ENCODE measurements around the gene SLC35F5.
"Not testable (repeated sequence)": the region's sequence is repeated elsewhere in the genome, so short reads cannot be mapped to it uniquely, and the experiment has no call there.

Gene SLC35F5

DNA sequence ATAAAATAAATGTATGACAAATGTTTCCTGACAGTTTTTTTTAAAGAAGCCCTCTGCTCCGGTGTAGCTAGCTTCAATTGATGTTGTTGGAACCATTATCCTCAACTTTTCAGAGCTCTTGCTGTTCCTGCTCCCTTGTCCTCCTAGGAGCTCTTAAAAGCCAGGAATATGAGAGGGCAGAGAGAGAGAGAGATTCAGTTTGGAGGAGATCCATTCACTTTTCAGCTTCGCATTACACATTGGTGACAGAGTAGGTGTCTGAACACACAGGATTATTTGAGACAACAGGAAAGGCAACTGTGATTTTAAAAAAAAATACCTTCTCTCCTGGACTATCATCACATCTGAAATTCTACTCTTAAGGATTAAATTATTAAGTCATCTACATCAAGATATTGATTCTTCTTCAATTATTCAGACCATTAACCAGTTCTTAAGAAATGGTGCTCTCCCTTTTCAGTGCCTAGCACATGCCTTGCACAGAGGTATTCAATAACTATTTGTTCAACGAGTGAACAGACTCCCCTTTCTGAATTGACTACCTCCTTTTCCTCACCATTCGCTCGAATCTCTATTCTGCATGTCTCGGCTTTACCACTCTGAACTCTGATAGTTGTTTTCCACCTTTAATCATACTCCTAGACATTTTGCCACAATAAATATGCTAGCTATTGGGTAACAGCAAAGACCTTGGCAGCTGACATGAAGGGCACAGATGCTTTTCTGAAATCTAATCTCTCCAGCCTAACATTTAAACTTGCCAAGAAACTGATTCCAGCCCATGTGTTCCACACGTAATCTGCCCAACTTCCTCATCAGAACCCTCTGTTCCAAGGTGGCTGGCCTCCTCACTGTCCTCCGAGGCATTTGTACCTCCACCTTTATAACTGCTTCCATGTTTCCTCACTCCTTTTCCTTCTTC is 28.6 kb upstream of the SLC35F5 start:
- no peak for DNase-seq (ENCODE audit: low read depth, low spot score)
- H3K4me3 ChIP-seq (ENCODE audit: insufficient read length, low read depth), result no peak overlapping the region
- H3K36me3 ChIP-seq (ENCODE audit: insufficient read depth, insufficient read length, low read length), result no peaks in the 10 kb centered on the region
- no peaks in the 10 kb centered on the region for H3K27me3 ChIP-seq (ENCODE audit: insufficient read depth, insufficient read length)
- no peaks in the 10 kb centered on the region for H3K4me1 ChIP-seq (ENCODE audit: insufficient read depth, insufficient read length)
- TF ChIP-seq SUZ12 (IDR thresholded peaks at IDR 0.05; ENCODE audit: extremely low read depth, insufficient read depth, insufficient read length) (no peak), ZNF274 (IDR thresholded peaks at IDR 0.05; ENCODE audit: low read depth, low read length) (no peak), YY1 (IDR thresholded peaks at IDR 0.05; ENCODE audit: insufficient read depth, insufficient read length) (no peak)
- H3K9ac ChIP-seq (ENCODE audit: insufficient read length, low read depth), result no peak overlapping the region
- no peaks in the 10 kb centered on the region for H3K9me3 ChIP-seq (ENCODE audit: insufficient read depth, low read length)

DNA sequence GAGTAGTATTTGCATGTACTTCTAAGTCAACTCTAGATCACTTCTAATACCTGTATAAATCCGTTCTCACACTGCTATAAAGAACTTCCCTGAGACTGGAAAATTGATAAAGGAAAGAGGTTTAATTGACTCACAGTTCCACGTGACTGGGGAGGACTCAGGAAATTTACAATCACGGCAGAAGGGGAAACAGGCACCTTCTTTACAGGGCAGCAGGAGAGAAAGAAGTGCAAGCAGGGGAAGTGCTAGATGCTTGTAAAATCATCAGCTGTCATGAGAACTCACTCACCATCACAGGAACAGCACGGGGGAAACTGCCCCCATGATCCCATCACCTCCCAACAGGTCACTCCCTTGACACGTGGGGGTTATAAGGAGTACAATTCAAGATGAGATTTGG is 24.0 kb upstream of the SLC35F5 start:
- TF ChIP-seq ZNF274 (IDR thresholded peaks at IDR 0.05; ENCODE audit: low read depth, low read length), result no peak
- no peak for TF ChIP-seq SUZ12 (IDR thresholded peaks at IDR 0.05; ENCODE audit: extremely low read depth, insufficient read depth, insufficient read length)
- no peak for TF ChIP-seq YY1 (IDR thresholded peaks at IDR 0.05; ENCODE audit: insufficient read depth, insufficient read length)
- DNase-seq (ENCODE audit: low read depth, low spot score), result no peak
- H3K4me3 ChIP-seq (ENCODE audit: insufficient read length, low read depth), result no peak overlapping the region

DNA sequence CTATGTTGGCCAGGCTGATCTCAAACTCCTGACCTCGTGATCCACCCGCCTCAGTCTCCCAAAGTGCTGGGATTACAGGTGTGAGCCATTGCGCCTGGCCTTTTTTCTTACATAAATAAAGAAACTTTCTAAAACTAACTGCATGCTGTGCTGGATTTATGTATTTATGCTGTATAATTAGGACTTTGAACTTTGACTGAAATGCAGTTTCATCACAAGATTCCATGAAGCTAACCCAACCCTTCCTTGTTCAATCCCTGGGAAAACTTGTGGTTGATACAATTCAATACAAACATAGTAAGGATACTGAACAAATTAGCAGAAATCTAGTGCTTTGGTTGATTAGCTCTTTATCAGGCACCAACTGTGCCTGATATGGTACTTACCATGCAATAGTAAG is 20.9 kb upstream of the SLC35F5 start:
- Histone ChIP-seq H3K9me3 (ENCODE audit: insufficient read depth, low read length) (no peaks in the 10 kb centered on the region), H3K4me1 (ENCODE audit: insufficient read depth, insufficient read length) (no peaks in the 10 kb centered on the region), H3K9ac (ENCODE audit: insufficient read length, low read depth) (no peak overlapping the region), H3K4me3 (ENCODE audit: insufficient read length, low read depth) (no peak overlapping the region), H3K27me3 (ENCODE audit: insufficient read depth, insufficient read length) (no peaks in the 10 kb centered on the region), H3K36me3 (ENCODE audit: insufficient read depth, insufficient read length, low read length) (no peaks in the 10 kb centered on the region)
- TF ChIP-seq ZNF274 (IDR thresholded peaks at IDR 0.05; ENCODE audit: low read depth, low read length) (no peak), YY1 (IDR thresholded peaks at IDR 0.05; ENCODE audit: insufficient read depth, insufficient read length) (no peak), SUZ12 (IDR thresholded peaks at IDR 0.05; ENCODE audit: extremely low read depth, insufficient read depth, insufficient read length) (no peak)
- no peak for DNase-seq (ENCODE audit: low read depth, low spot score)

More for the DNA sequence above, 24.0 kb upstream of the SLC35F5 start:
- no peaks in the 10 kb centered on the region for H3K4me1 ChIP-seq (ENCODE audit: insufficient read depth, insufficient read length)
- H3K27me3 ChIP-seq (ENCODE audit: insufficient read depth, insufficient read length), result no peaks in the 10 kb centered on the region
- no peak overlapping the region for H3K9ac ChIP-seq (ENCODE audit: insufficient read length, low read depth)
- H3K36me3 ChIP-seq (ENCODE audit: insufficient read depth, insufficient read length, low read length), result no peaks in the 10 kb centered on the region
- no peaks in the 10 kb centered on the region for H3K9me3 ChIP-seq (ENCODE audit: insufficient read depth, low read length)

DNA sequence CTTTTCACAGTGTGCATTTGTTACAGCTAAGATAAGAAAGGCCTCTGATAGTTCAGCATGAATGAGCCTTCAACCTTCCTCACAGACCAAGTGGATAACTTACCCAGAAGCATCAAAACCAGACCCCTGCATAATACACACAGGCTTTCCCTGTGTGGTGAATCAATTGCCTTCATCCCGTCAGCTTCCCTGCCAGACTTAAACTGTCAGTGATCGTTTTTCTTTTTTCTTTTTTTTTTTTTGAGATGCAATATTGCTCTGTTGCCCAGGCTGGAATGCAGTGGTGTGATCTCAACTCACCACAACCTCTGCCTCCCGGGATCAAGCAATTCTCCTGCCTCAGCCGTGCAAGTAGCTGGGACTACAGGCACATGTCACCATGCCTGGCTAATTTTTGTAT is 20.5 kb upstream of the SLC35F5 start:
- TF ChIP-seq SUZ12 (IDR thresholded peaks at IDR 0.05; ENCODE audit: extremely low read depth, insufficient read depth, insufficient read length) (no peak), YY1 (IDR thresholded peaks at IDR 0.05; ENCODE audit: insufficient read depth, insufficient read length) (no peak), ZNF274 (IDR thresholded peaks at IDR 0.05; ENCODE audit: low read depth, low read length) (no peak)

DNA sequence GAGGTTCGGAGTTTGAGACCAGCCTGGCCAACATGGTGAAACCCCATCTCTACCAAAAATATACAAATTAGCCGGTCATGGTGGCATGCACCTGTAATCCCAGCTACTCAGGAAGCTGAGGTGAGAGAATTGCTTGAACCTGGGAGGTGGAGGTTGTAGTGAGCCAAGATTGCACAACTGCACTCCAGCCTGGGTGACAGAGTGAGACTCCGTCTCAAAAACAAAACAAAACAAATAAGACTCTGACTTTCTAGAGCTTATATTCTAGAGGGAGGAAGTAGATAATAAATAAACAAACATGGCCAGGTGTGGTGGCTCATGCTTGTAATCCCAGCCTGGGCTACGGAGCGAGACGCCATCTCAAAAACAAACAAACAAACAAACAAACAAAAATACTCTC is 18.2 kb upstream of the SLC35F5 start:
- DNase-seq (ENCODE audit: low read depth, low spot score); H3K9ac ChIP-seq (ENCODE audit: insufficient read length, low read depth); H3K9me3 ChIP-seq (ENCODE audit: insufficient read depth, low read length); H3K4me1 ChIP-seq (ENCODE audit: insufficient read depth, insufficient read length); H3K36me3 ChIP-seq (ENCODE audit: insufficient read depth, insufficient read length, low read length); H3K27me3 ChIP-seq (ENCODE audit: insufficient read depth, insufficient read length); H3K4me3 ChIP-seq (ENCODE audit: insufficient read length, low read depth): not testable (repeated sequence)

More for the DNA sequence above, 20.5 kb upstream of the SLC35F5 start:
- Histone ChIP-seq H3K9me3 (ENCODE audit: insufficient read depth, low read length) (no peaks in the 10 kb centered on the region), H3K4me1 (ENCODE audit: insufficient read depth, insufficient read length) (no peaks in the 10 kb centered on the region), H3K4me3 (ENCODE audit: insufficient read length, low read depth) (no peak overlapping the region), H3K9ac (ENCODE audit: insufficient read length, low read depth) (no peak overlapping the region), H3K36me3 (ENCODE audit: insufficient read depth, insufficient read length, low read length) (no peaks in the 10 kb centered on the region), H3K27me3 (ENCODE audit: insufficient read depth, insufficient read length) (no peaks in the 10 kb centered on the region)
- DNase-seq (ENCODE audit: low read depth, low spot score), result no peak

DNA sequence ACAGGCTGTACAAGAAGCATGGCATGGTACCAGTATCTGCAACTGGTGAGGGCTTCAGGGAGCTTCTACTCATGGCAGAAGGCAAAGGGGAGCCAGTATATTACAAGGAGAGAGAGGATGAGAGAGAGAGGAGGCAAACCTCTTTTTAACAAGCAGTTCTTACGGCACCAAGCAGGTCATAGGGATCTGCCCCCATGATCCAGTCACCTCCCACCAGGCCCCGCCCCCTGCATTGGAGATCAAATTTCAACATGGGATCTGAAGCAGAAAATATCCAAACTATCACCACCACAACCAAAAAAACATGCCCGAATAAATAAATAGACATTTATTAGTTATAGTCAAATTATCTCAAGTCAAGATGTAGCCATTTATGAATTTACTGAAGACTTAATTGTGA is 14.5 kb upstream of the SLC35F5 start:
- peaks cover 12% of the 10 kb centered on the region for H3K9me3 ChIP-seq (ENCODE audit: insufficient read depth, low read length)
- TF ChIP-seq YY1 (IDR thresholded peaks at IDR 0.05; ENCODE audit: insufficient read depth, insufficient read length) (no peak), SUZ12 (IDR thresholded peaks at IDR 0.05; ENCODE audit: extremely low read depth, insufficient read depth, insufficient read length) (no peak), ZNF274 (IDR thresholded peaks at IDR 0.05; ENCODE audit: low read depth, low read length) (no peak)
- no peak for DNase-seq (ENCODE audit: low read depth, low spot score)
- no peaks in the 10 kb centered on the region for H3K4me1 ChIP-seq (ENCODE audit: insufficient read depth, insufficient read length)
- H3K9ac ChIP-seq (ENCODE audit: insufficient read length, low read depth), result no peak overlapping the region
- no peaks in the 10 kb centered on the region for H3K27me3 ChIP-seq (ENCODE audit: insufficient read depth, insufficient read length)
- no peaks in the 10 kb centered on the region for H3K36me3 ChIP-seq (ENCODE audit: insufficient read depth, insufficient read length, low read length)
- no peak overlapping the region for H3K4me3 ChIP-seq (ENCODE audit: insufficient read length, low read depth)

DNA sequence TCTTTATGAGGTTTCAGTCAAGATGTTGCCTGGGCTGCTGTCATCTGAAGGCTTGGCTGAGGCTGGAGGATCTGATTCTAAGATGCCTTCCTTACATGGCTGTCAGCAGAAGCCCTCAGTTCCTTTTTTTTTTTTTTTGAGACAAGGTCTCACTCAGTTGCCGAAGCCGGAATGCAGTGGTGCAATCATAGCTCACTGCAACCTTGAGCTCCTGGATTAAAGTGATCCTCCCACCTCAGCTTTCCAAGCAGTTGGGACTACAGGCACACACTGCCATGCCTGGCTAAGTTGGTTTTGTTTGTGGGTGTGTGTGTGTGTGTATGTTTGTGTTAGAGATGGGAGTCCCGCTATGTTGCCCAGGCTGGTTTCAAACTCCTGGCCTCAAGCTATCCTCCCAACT is 13.1 kb upstream of the SLC35F5 start:
- no peaks in the 10 kb centered on the region for H3K27me3 ChIP-seq (ENCODE audit: insufficient read depth, insufficient read length)
- no peak overlapping the region for H3K9ac ChIP-seq (ENCODE audit: insufficient read length, low read depth)
- no peak for DNase-seq (ENCODE audit: low read depth, low spot score)
- no peak overlapping the region for H3K4me3 ChIP-seq (ENCODE audit: insufficient read length, low read depth)
- H3K4me1 ChIP-seq (ENCODE audit: insufficient read depth, insufficient read length), result peaks cover 1% of the 10 kb centered on the region
- peaks cover 26% of the 10 kb centered on the region for H3K9me3 ChIP-seq (ENCODE audit: insufficient read depth, low read length)
- TF ChIP-seq SUZ12 (IDR thresholded peaks at IDR 0.05; ENCODE audit: extremely low read depth, insufficient read depth, insufficient read length), result no peak
- no peak for TF ChIP-seq ZNF274 (IDR thresholded peaks at IDR 0.05; ENCODE audit: low read depth, low read length)
- no peak for TF ChIP-seq YY1 (IDR thresholded peaks at IDR 0.05; ENCODE audit: insufficient read depth, insufficient read length)
- no peaks in the 10 kb centered on the region for H3K36me3 ChIP-seq (ENCODE audit: insufficient read depth, insufficient read length, low read length)
